ENCODE data around the gene PML. TPM values are rescaled to one million over a fixed set of nuclear protein-coding genes. Genes with fewer than 3 reads are reported as not detected.
A peak's percentile ranks its signal among the peaks of the same experiment; 100 is the strongest.

Gene PML
- total and polyA plus RNA-seq, 7 donors: 9.6 to 129 (median 43.3) TPM

DNA sequence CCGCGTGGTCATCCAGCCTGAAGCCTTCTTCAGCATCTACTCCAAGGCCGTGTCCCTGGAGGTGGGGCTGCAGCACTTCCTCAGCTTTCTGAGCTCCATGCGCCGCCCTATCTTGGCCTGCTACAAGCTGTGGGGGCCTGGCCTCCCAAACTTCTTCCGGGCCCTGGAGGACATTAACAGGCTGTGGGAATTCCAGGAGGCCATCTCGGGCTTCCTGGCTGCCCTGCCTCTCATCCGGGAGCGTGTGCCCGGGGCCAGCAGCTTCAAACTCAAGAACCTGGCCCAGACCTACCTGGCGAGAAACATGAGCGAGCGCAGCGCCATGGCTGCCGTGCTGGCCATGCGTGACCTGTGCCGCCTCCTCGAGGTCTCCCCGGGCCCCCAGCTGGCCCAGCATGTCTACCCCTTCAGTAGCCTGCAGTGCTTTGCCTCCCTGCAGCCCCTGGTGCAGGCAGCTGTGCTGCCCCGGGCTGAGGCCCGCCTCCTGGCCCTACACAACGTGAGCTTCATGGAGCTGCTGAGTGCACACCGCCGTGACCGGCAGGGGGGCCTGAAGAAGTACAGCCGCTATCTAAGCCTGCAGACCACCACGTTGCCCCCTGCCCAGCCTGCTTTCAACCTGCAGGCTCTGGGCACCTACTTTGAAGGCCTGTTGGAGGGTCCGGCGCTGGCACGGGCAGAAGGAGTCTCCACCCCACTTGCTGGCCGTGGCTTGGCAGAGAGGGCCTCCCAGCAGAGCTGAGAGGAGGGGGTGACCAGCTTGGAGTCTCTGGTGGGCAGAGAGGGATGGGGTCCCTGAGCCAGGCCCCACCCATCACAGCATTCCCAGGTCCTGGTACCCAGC lies 50.0 kb downstream of the PML start:
- DNase-seq: peak; percentile 83
- peaks cover 0 to 29% (median 8%) of the 10 kb centered on the region in 4 donors for H3K36me3 ChIP-seq
- WGBS, 2 donors: 87 to 90% methylated on average over 31 of the region's 31 CpGs
- no peaks in the 10 kb centered on the region for H3K27me3 ChIP-seq
- TF ChIP-seq, protein P1, sequence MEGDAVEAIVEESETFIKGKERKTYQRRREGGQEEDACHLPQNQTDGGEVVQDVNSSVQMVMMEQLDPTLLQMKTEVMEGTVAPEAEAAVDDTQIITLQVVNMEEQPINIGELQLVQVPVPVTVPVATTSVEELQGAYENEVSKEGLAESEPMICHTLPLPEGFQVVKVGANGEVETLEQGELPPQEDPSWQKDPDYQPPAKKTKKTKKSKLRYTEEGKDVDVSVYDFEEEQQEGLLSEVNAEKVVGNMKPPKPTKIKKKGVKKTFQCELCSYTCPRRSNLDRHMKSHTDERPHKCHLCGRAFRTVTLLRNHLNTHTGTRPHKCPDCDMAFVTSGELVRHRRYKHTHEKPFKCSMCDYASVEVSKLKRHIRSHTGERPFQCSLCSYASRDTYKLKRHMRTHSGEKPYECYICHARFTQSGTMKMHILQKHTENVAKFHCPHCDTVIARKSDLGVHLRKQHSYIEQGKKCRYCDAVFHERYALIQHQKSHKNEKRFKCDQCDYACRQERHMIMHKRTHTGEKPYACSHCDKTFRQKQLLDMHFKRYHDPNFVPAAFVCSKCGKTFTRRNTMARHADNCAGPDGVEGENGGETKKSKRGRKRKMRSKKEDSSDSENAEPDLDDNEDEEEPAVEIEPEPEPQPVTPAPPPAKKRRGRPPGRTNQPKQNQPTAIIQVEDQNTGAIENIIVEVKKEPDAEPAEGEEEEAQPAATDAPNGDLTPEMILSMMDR (IDR thresholded peaks at IDR 0.05): no peak
- TF ChIP-seq EP300 (IDR thresholded peaks at IDR 0.05) (no peak), POLR2AphosphoS5 (IDR thresholded peaks at IDR 0.05) (no peak), POLR2A (IDR thresholded peaks at IDR 0.05) (no peak)
- no peaks in the 10 kb centered on the region for H3K9me3 ChIP-seq
- H3K4me1 ChIP-seq: peaks cover 0 to 35% (median 33%) of the 10 kb centered on the region in 4 donors
- H3K4me3 ChIP-seq: no peak overlapping the region
- intact Hi-C loops (cut with DNase I): loop anchor here (5.0 kb wide), 1 partner anchor 52 kb away; the partner anchor contains the start of genes PML and STOML1
- H3K27ac ChIP-seq: peak overlapping the region; percentile 28 to 60 (median 45)

DNA sequence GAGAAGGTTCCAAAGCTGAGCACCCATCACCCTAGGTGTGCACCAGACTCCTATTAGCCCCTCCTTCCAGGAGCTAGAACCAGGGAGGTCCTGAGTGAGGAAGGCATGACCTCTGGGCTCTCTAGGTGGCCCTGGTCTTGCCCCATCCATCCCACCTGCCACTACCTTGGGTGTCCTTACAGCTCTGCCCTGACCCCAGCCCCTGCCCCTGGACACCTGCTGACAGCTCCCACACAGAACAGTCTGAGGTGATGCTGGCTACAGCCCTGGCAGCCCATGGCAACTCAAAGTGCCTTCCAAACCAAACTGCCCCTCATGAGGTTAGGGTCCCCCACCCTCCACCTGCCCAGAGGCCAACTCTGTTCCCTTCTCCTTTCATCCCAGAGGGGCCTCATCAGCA lies 50.7 kb downstream of the PML start:
- Histone ChIP-seq H3K27me3 (no peaks in the 10 kb centered on the region), H3K4me1 (peaks cover 0 to 31% (median 29%) of the 10 kb centered on the region in 4 donors)

DNA sequence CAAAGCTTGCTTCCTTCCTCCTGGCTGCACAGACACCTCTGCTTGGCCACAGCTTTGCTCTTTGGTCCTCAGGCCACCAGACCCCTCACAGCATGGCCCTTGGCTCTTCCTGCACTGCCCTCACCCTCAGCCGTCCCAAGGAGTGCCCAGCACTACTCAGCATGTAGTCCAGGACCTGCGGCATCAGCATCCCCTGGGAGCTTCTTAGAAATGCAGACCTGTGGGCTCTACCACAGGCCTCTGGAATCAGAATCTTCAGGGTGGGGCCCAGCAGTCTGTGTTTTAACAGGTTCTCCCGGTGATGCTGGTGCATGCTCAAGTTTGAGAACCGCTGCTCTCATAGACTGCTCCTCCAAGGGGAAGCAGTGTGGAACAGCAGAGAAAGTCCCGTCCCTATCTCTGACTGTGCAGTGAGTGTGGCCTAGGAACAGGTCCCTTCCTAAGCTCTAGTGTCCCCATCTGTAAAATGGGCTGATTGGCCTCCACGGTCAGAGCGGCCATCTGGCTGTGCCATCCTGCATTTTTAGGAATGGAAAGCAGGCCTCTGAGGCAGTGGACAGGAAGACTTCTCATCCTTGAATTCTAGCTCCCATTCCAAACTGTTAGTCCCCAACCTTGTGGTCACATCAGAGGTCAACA lies 51.2 kb downstream of the PML start:
- no peaks in the 10 kb centered on the region for H3K9me3 ChIP-seq
- peaks cover 0 to 29% (median 8%) of the 10 kb centered on the region in 4 donors for H3K36me3 ChIP-seq
- no peak for DNase-seq
- no peak overlapping the region for H3K4me3 ChIP-seq
- intact Hi-C loops (cut with DNase I): loop anchor here (5.0 kb wide), 1 partner anchor 53 kb away; the partner anchor contains the start of genes PML and STOML1
- TF ChIP-seq EP300 (IDR thresholded peaks at IDR 0.05) (no peak), POLR2A (IDR thresholded peaks at IDR 0.05) (no peak), POLR2AphosphoS5 (IDR thresholded peaks at IDR 0.05) (no peak)
- TF ChIP-seq, protein P1 (IDR thresholded peaks at IDR 0.05): no peak
- 80 to 81% methylated on average over 7 of the region's 7 CpGs for WGBS, 2 donors
- H3K4me1 ChIP-seq: peaks cover 0 to 32% (median 28%) of the 10 kb centered on the region in 4 donors
- H3K27ac ChIP-seq: no peak overlapping the region
- H3K27me3 ChIP-seq: no peaks in the 10 kb centered on the region

More for the DNA sequence above, 50.7 kb downstream of the PML start:
- TF ChIP-seq EP300 (IDR thresholded peaks at IDR 0.05) (no peak), POLR2AphosphoS5 (IDR thresholded peaks at IDR 0.05) (no peak), POLR2A (IDR thresholded peaks at IDR 0.05) (no peak)
- TF ChIP-seq, protein P1 (IDR thresholded peaks at IDR 0.05): no peak
- peak overlapping the region in 1 of 4 donors; percentile 39 for H3K27ac ChIP-seq
- peaks cover 0 to 29% (median 8%) of the 10 kb centered on the region in 4 donors for H3K36me3 ChIP-seq
- no peak overlapping the region for H3K4me3 ChIP-seq
- intact Hi-C loops (cut with DNase I): loop anchor here (5.0 kb wide), 1 partner anchor 53 kb away; the partner anchor contains the start of genes PML and STOML1
- no peaks in the 10 kb centered on the region for H3K9me3 ChIP-seq
- DNase-seq: no peak

DNA sequence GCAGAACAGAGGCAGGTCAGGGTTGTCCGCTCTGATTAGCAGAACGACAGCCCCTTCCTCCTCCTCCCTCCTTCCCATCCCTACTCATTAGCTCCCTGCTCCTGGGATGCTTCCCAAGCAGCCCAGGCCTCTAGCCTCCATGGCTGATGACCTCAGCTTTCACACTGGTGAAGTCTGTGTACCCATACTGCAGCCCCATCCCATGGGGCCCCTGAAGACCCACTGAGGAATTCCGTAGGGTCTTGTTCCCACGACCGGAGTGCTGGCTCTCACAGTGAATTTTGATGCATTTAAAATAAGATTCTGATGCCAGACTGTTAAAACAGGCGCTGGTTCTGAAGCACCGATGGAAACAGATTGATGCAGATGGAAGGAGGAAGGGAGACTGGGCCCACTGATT lies 51.8 kb downstream of the PML start:
- DNase-seq: no peak
- intact Hi-C loops (cut with DNase I): loop anchor here (5.0 kb wide), 1 partner anchor 54 kb away; the partner anchor contains the start of genes PML and STOML1
- no peak overlapping the region for H3K4me3 ChIP-seq
- WGBS, 2 donors: 86 to 90% methylated on average over 7 of the region's 7 CpGs
- no peaks in the 10 kb centered on the region for H3K27me3 ChIP-seq
- H3K36me3 ChIP-seq: peaks cover 0 to 29% (median 8%) of the 10 kb centered on the region in 4 donors
- TF ChIP-seq, protein P1 (IDR thresholded peaks at IDR 0.05): no peak
- TF ChIP-seq EP300 (IDR thresholded peaks at IDR 0.05) (no peak), POLR2A (IDR thresholded peaks at IDR 0.05) (no peak), POLR2AphosphoS5 (IDR thresholded peaks at IDR 0.05) (no peak)
- peaks cover 0 to 32% (median 28%) of the 10 kb centered on the region in 4 donors for H3K4me1 ChIP-seq
- H3K27ac ChIP-seq: no peak overlapping the region
- no peaks in the 10 kb centered on the region for H3K9me3 ChIP-seq
